RWPE2 (cell line): ENCODE results near the gene TSGA10IP.

Experiments used
- ATAC-seq: fragments of 200-7000 bp; cut with Tn5 transposase; 3 replicates; pipeline ENCODE4 v1.9.1; 2021; ENCODE audit warnings: low read depth
- DNase-seq: peaks from one replicate; pipeline ENCODE4 v3.0.0-alpha.2; 2020; ENCODE audit warnings: low spot score
- H3K27ac ChIP-seq: fragments of 450-650 bp; 2 replicates; pipeline ENCODE4 v1.5.1; 2017; ENCODE audit warnings: mild to moderate bottlenecking; ENCODE audit not compliant: poor library complexity, severe bottlenecking
- H3K27me3 ChIP-seq: fragments of 250-450 bp; sonication (Bioruptor Pico); 2 replicates; pipeline ENCODE4 v1.5.1; 2021; ENCODE audit warnings: mild to moderate bottlenecking, moderate library complexity; ENCODE audit not compliant: insufficient read depth, poor library complexity, severe bottlenecking
- H3K36me3 ChIP-seq: fragments of 250-450 bp; sonication (Bioruptor Pico); 2 replicates; pipeline ENCODE4 v1.5.1; 2020; ENCODE audit warnings: low read depth, mild to moderate bottlenecking, moderate library complexity
- H3K4me1 ChIP-seq: fragments of 250-450 bp; sonication (Bioruptor Pico); 2 replicates; pipeline ENCODE4 v1.5.1; 2021; ENCODE audit warnings: mild to moderate bottlenecking, moderate library complexity; ENCODE audit not compliant: insufficient read depth, poor library complexity, severe bottlenecking
- H3K4me3 ChIP-seq: fragments of 250-450 bp; sonication (Bioruptor Pico); 2 replicates; pipeline ENCODE4 v1.5.1; 2021; ENCODE audit warnings: mild to moderate bottlenecking, moderate library complexity; ENCODE audit not compliant: severe bottlenecking
- H3K9me3 ChIP-seq: fragments of 250-450 bp; sonication (Bioruptor Pico); 2 replicates; pipeline ENCODE4 v1.5.1; 2021; ENCODE audit warnings: mild to moderate bottlenecking, moderate library complexity; ENCODE audit not compliant: severe bottlenecking
- TF ChIP-seq, protein P1 (sequence below): fragments of 450-650 bp; IDR thresholded peaks from one replicate; pipeline ENCODE4 v1.5.1; 2017; ENCODE audit warnings: mild to moderate bottlenecking, moderate library complexity; ENCODE audit not compliant: poor library complexity, severe bottlenecking

Gene TSGA10IP

DNA sequence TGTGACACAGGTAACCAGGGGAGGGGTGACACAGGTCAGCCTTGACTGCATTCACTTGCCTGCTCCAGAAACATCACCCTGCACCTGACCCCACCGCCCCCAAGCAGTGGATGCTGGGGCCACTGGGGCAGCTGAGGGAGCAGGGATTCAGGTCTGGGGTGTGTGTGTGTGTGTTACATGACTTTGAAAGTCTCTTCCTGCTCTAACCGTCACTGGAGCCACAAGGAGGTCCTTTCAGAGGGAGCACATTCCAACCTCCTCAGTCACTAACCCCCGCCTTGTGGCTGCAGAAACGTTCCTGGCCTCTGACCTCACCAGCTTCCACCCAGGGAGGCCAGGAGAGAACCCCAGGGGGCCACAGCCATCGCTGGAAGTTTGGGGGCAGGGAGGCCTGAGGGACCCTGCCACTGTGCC is 42.2 kb upstream of the TSGA10IP start:
- Histone ChIP-seq H3K27ac (peak overlapping the region; percentile 96), H3K27me3 (no peaks in the 10 kb centered on the region), H3K4me3 (no peak overlapping the region), H3K9me3 (no peaks in the 10 kb centered on the region), H3K4me1 (peaks cover 36% of the 10 kb centered on the region), H3K36me3 (peaks cover 11% of the 10 kb centered on the region)
- DNase-seq (peak; percentile 73), ATAC-seq (peak; percentile 37; the same call in 2 of the 3 replicates)
- TF ChIP-seq, protein P1, sequence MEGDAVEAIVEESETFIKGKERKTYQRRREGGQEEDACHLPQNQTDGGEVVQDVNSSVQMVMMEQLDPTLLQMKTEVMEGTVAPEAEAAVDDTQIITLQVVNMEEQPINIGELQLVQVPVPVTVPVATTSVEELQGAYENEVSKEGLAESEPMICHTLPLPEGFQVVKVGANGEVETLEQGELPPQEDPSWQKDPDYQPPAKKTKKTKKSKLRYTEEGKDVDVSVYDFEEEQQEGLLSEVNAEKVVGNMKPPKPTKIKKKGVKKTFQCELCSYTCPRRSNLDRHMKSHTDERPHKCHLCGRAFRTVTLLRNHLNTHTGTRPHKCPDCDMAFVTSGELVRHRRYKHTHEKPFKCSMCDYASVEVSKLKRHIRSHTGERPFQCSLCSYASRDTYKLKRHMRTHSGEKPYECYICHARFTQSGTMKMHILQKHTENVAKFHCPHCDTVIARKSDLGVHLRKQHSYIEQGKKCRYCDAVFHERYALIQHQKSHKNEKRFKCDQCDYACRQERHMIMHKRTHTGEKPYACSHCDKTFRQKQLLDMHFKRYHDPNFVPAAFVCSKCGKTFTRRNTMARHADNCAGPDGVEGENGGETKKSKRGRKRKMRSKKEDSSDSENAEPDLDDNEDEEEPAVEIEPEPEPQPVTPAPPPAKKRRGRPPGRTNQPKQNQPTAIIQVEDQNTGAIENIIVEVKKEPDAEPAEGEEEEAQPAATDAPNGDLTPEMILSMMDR: no peak

- Histone ChIP-seq H3K27ac (peak overlapping the region; percentile 96), H3K9me3 (no peaks in the 10 kb centered on the region), H3K4me1 (peaks cover 31% of the 10 kb centered on the region), H3K4me3 (no peak overlapping the region), H3K36me3 (peaks cover 5% of the 10 kb centered on the region), H3K27me3 (no peaks in the 10 kb centered on the region)
- DNase-seq (no peak), ATAC-seq (no peak)
- TF ChIP-seq, protein P1: no peak
These were observed 41.6 kb upstream of the TSGA10IP start for GRCh38 chr11:65903715-65904114.

- TF ChIP-seq, protein P1: no peak
- H3K4me1 ChIP-seq: peaks cover 29% of the 10 kb centered on the region
- no peaks in the 10 kb centered on the region for H3K9me3 ChIP-seq
- H3K4me3 ChIP-seq: no peak overlapping the region
- H3K36me3 ChIP-seq: no peaks in the 10 kb centered on the region
- no peak overlapping the region for H3K27ac ChIP-seq
- no peaks in the 10 kb centered on the region for H3K27me3 ChIP-seq
- no peak for ATAC-seq
- no peak for DNase-seq
These were observed 38.7 kb upstream of the TSGA10IP start for GRCh38 chr11:65906602-65907001.

DNA sequence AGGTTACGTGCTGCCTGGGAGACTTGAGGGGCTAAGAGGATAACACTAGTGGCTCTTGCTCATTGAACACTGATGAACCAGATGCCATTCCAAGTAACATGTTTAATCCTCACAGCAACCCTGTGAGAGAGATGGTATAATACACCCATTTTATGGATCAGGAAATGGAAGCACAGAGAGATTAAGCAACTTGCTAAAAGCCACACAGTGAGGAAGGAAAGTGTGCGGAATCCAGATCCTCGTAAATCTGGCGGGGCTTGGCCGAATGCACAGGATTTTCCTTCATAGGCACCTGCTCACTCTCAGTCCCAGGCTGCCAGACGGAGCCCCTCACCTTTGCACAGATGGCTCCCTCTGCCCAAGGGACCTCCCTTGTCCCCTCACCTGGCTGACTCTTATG is 37.4 kb upstream of the TSGA10IP start:
- H3K4me1 ChIP-seq: peaks cover 29% of the 10 kb centered on the region
- H3K9me3 ChIP-seq: no peaks in the 10 kb centered on the region
- H3K36me3 ChIP-seq: no peaks in the 10 kb centered on the region
- no peak overlapping the region for H3K4me3 ChIP-seq
- ATAC-seq (no peak), DNase-seq (no peak)
- H3K27me3 ChIP-seq: no peaks in the 10 kb centered on the region
- TF ChIP-seq, protein P1: no peak
- no peak overlapping the region for H3K27ac ChIP-seq

GRCh38 chr11:65911682-65912568 is 33.4 kb upstream of the TSGA10IP start:
- Histone ChIP-seq H3K27me3 (no peaks in the 10 kb centered on the region), H3K4me1 (peaks cover 54% of the 10 kb centered on the region), H3K27ac (peak overlapping the region; percentile 98), H3K9me3 (no peaks in the 10 kb centered on the region), H3K4me3 (no peak overlapping the region), H3K36me3 (peaks cover 4% of the 10 kb centered on the region; the same call in 1 of the 2 replicates)
- ATAC-seq (peak; percentile 53), DNase-seq (peak; percentile 86)
- TF ChIP-seq, protein P1: peak; percentile 74
